Mesodermal cell (in vitro differentiated cells): ENCODE measurements around the gene GCHFR.

ENCODE experiments used
- H3K27ac ChIP-seq: 2 replicates; pipeline ENCODE4 v1.7.0; 2013; ENCODE audit warnings: mild to moderate bottlenecking, low read depth, low read length, moderate library complexity; ENCODE audit not compliant: severe bottlenecking
- H3K36me3 ChIP-seq: 2 replicates; pipeline ENCODE4 v1.7.1; 2013; ENCODE audit warnings: mild to moderate bottlenecking, low read length, moderate library complexity; ENCODE audit not compliant: control insufficient read depth, insufficient read depth
- H3K4me1 ChIP-seq: one replicate; pipeline ENCODE4 v1.7.1; 2013; ENCODE audit warnings: mild to moderate bottlenecking, low read length; ENCODE audit not compliant: insufficient read depth, control insufficient read depth, poor library complexity, severe bottlenecking
- H3K4me3 ChIP-seq: 2 replicates; pipeline ENCODE4 v1.7.0; 2013; ENCODE audit warnings: low read length, control low read depth, mild to moderate bottlenecking; ENCODE audit not compliant: insufficient read depth, poor library complexity, severe bottlenecking; ENCODE audit errors: extremely low read depth
- H3K9me3 ChIP-seq: 2 replicates; pipeline ENCODE4 v1.7.1; 2013; ENCODE audit warnings: mild to moderate bottlenecking, low read length, moderate library complexity; ENCODE audit not compliant: control insufficient read depth
- WGBS, 2 experiments: methylation state at CpG; one replicate each; pipeline ENCODE4 v1.1.5; 2013; ENCODE audit warnings: missing lambda C conversion rate in 2 of 2; ENCODE audit not compliant: insufficient coverage in 2 of 2; 5-methylcytosine and 5-hydroxymethylcytosine counted together

The GCHFR gene

GRCh38 chr15:40768521-40769273 is 4.8 kb downstream of the GCHFR start:
- 96 to 99% methylated on average over 16 to 18 of the region's 21 CpGs for WGBS, 2 experiments
- Histone ChIP-seq H3K4me3 (no peak overlapping the region), H3K36me3 (peaks cover 20% of the 10 kb centered on the region), H3K9me3 (no peaks in the 10 kb centered on the region), H3K4me1 (peaks cover 40% of the 10 kb centered on the region), H3K27ac (no peak overlapping the region)

- 89 to 92% methylated on average over 18 to 22 of the region's 28 CpGs for WGBS, 2 experiments
- no peak within 1 kb of the TSS for H3K4me3 ChIP-seq
Observed at GRCh38 chr15:40769274-40770146, 5.6 kb downstream of the GCHFR start, which contains the start of gene C15orf62. C15orf62 (plus strand) TSS chr15:40769980; CDS start chr15:40770496, 516 bp downstream.

GRCh38 chr15:40770147-40770721 is 6.4 kb downstream of the GCHFR start:
- Histone ChIP-seq H3K27ac (no peak overlapping the region), H3K4me3 (no peak overlapping the region)
- 90 to 91% methylated on average over 16 to 17 of the region's 17 CpGs for WGBS, 2 experiments

More at GRCh38 chr15:40769274-40770146, 5.6 kb downstream of the GCHFR start, which contains the start of gene C15orf62:
- H3K4me1 ChIP-seq, result peaks cover 40% of the 10 kb centered on the region
- H3K36me3 ChIP-seq, result peaks cover 28% of the 10 kb centered on the region
- no peak within 1 kb of the TSS for H3K27ac ChIP-seq
- no peaks in the 10 kb centered on the region for H3K9me3 ChIP-seq

GRCh38 chr15:40771242-40771641 is 7.4 kb downstream of the GCHFR start:
- H3K9me3 ChIP-seq, result no peaks in the 10 kb centered on the region
- H3K4me1 ChIP-seq, result peaks cover 28% of the 10 kb centered on the region
- H3K36me3 ChIP-seq, result peaks cover 45% of the 10 kb centered on the region
- H3K27ac ChIP-seq, result no peak overlapping the region
- H3K4me3 ChIP-seq, result no peak overlapping the region
- WGBS, 2 experiments, result 82 to 96% methylated on average over 4 to 5 of the region's 5 CpGs

More at GRCh38 chr15:40770147-40770721, 6.4 kb downstream of the GCHFR start:
- peaks cover 35% of the 10 kb centered on the region for H3K36me3 ChIP-seq
- peaks cover 34% of the 10 kb centered on the region for H3K4me1 ChIP-seq
- H3K9me3 ChIP-seq, result no peaks in the 10 kb centered on the region

GRCh38 chr15:40772014-40772413 is 8.1 kb downstream of the GCHFR start:
- 91 to 95% methylated on average over 9 to 11 of the region's 13 CpGs for WGBS, 2 experiments
- H3K36me3 ChIP-seq, result peaks cover 53% of the 10 kb centered on the region
- no peak overlapping the region for H3K27ac ChIP-seq
- H3K4me3 ChIP-seq, result no peak overlapping the region
- H3K4me1 ChIP-seq, result peaks cover 20% of the 10 kb centered on the region
- H3K9me3 ChIP-seq, result no peaks in the 10 kb centered on the region

GRCh38 chr15:40773496-40773895 is 9.6 kb downstream of the GCHFR start:
- WGBS, 2 experiments, result 98 to 99% methylated on average over 7 to 8 of the region's 8 CpGs
- no peaks in the 10 kb centered on the region for H3K9me3 ChIP-seq
- peaks cover 12% of the 10 kb centered on the region for H3K4me1 ChIP-seq
- H3K36me3 ChIP-seq, result peaks cover 65% of the 10 kb centered on the region
- H3K4me3 ChIP-seq, result no peak overlapping the region
- H3K27ac ChIP-seq, result no peak overlapping the region

GRCh38 chr15:40773902-40774301 is 10.0 kb downstream of the GCHFR start:
- no peak overlapping the region for H3K27ac ChIP-seq
- no peak overlapping the region for H3K4me3 ChIP-seq
- whole genome bisulfite sequencing, 2 experiments, result 96% methylated on average over 3 of the region's 6 CpGs; no CpG with 5 or more reads in 1 of the 2 experiments
- no peaks in the 10 kb centered on the region for H3K9me3 ChIP-seq
- peaks cover 8% of the 10 kb centered on the region for H3K4me1 ChIP-seq
- H3K36me3 ChIP-seq, result peaks cover 65% of the 10 kb centered on the region

GRCh38 chr15:40775007-40775406 is 11.1 kb downstream of the GCHFR start:
- no peak overlapping the region for H3K27ac ChIP-seq
- 86 to 94% methylated on average over 7 to 9 of the region's 10 CpGs for WGBS, 2 experiments
- H3K36me3 ChIP-seq, result peaks cover 74% of the 10 kb centered on the region
- H3K4me1 ChIP-seq, result no peaks in the 10 kb centered on the region
- no peaks in the 10 kb centered on the region for H3K9me3 ChIP-seq
- no peak overlapping the region for H3K4me3 ChIP-seq

GRCh38 chr15:40775740-40776536 is 12.1 kb downstream of the GCHFR start:
- Histone ChIP-seq H3K4me3 (no peak overlapping the region), H3K4me1 (no peaks in the 10 kb centered on the region), H3K36me3 (peaks cover 74% of the 10 kb centered on the region), H3K9me3 (no peaks in the 10 kb centered on the region), H3K27ac (no peak overlapping the region)
- WGBS, 2 experiments, result 96 to 97% methylated on average over 13 of the region's 14 CpGs
